Measurements from ENCODE around the gene PARD3B. TPM values are rescaled to one million over a fixed set of nuclear protein-coding genes. Genes with fewer than 3 reads are reported as not detected.
A peak's percentile ranks its signal among the peaks of the same experiment; 100 is the strongest.

The PARD3B gene
- total and polyA plus RNA-seq, 2 of the 4 experiments (the other 2 are of a cell fraction), result 3.3 to 15.6 TPM

DNA sequence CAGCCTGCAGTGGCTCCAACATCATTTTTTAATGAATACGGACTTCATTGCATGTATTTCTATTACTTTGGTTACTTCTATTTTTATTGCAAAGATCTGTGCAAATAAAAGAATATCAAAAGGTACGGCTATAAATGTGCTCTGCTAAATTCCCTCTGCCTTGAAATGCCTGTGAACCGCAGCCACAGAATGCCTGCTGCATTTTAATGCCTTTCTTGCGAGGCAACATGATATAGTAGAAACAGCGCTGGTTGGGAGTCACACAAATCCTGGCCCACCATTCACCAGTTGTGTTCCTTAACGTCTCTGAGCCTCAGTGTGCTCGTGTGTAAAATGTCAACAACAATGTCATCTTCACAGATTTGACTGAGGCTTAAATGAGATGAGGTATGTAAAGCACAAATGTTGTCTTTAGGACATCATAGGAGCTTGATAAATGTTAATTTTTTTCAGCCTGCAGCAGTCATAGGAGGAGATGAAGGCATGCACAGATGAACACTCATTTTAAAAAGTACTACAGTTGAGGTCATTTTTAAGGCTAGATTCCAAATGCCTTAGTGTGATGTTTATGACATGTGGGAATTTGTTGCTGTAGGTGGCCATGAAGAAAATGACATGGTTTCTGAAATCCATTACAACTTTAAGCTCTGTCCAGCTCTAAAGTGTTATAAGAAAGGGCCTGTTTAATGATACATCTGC, 949.4 kb downstream of the PARD3B start:
- Histone ChIP-seq H3K4ac (ENCODE audit: low read depth, low read length) (peak overlapping the region; percentile 20), H4K91ac (ENCODE audit: insufficient read depth, low read depth, low read length) (peak overlapping the region; percentile 40; the same call in 1 of the 2 replicates), H3K18ac (ENCODE audit: low read depth, low read length) (peak overlapping the region; percentile 86), H3K9me1 (ENCODE audit: insufficient read depth, low read length) (peaks cover 8% of the 10 kb centered on the region; the same call in 1 of the 2 replicates), H3K27ac (ENCODE audit: insufficient read depth, low read length) (peak overlapping the region; percentile 73; the same call in 1 of the 2 replicates), H3K9me3 (ENCODE audit: control insufficient read depth, insufficient read depth, low read length) (no peaks in the 10 kb centered on the region), H3K36me3 (ENCODE audit: control insufficient read depth, insufficient read depth, low read length) (no peaks in the 10 kb centered on the region), H2BK20ac (ENCODE audit: low read depth, low read length) (peak overlapping the region; percentile 53; the same call in 1 of the 2 replicates), H3K79me1 (ENCODE audit: low read depth in 1 of 2, low read length in 2 of 2) (no peaks in the 10 kb centered on the region), H2BK5ac (ENCODE audit: low read depth, low read length, poor library complexity, severe bottlenecking) (peak overlapping the region; percentile 85), H4K5ac (ENCODE audit: low read depth, low read length) (peak overlapping the region; percentile 64), H3K4me2 (ENCODE audit: low read depth, low read length) (peak overlapping the region; percentile 66), H2AK5ac (ENCODE audit: low read depth, low read length) (no peak overlapping the region), H2BK15ac (ENCODE audit: low read depth, low read length) (peak overlapping the region; percentile 69; the same call in 1 of the 3 replicates), H3K4me1 (ENCODE audit: control insufficient read depth, insufficient read depth, low read length) (peaks cover 12% of the 10 kb centered on the region), H2BK120ac (ENCODE audit: low read depth, low read length) (peak overlapping the region; percentile 66), H4K20me1 (ENCODE audit: insufficient read depth, low read length) (no peaks in the 10 kb centered on the region), H3K27me3 (ENCODE audit: control insufficient read depth, insufficient read depth, low read length) (no peaks in the 10 kb centered on the region), H3K56ac (ENCODE audit: extremely low read depth, insufficient read depth, low read length) (no peak overlapping the region), H3K4me3 (ENCODE audit: insufficient read depth, low read depth, low read length) (no peak overlapping the region), H2AFZ (replicated peaks; ENCODE audit: low read length, poor library complexity) (no peak overlapping the region), H3K14ac (replicated peaks; ENCODE audit: low read depth, low read length) (peak overlapping the region; percentile 70; the same call in 1 of the 2 replicates), H4K8ac (ENCODE audit: low read depth in 2 of 2, low read length in 2 of 2) (peak overlapping the region in 1 of 2 experiments; percentile 57; a peak in 2 of 4 replicates), H3K9ac (ENCODE audit: low read depth, low read length) (peak overlapping the region; percentile 45), H3K23ac (ENCODE audit: low read depth, low read length) (peak overlapping the region; percentile 5; the same call in 1 of the 2 replicates), H2AK9ac (replicated peaks; ENCODE audit: low read depth, low read length, poor library complexity) (no peak overlapping the region)
- no TSS peak for BruUV-seq (replicated peaks)
- TF ChIP-seq NFE2L2 (IDR thresholded peaks at IDR 0.05; ENCODE audit: low read depth, low read length), result no peak
- no peak for TF ChIP-seq ELK1 (IDR thresholded peaks at IDR 0.05; ENCODE audit: borderline replicate concordance, low read depth, low read length)
- no peak for TF ChIP-seq CTCF (conservative IDR thresholded peaks at IDR 0.05; ENCODE audit: low read depth, low read length)
- TF ChIP-seq MAFK (IDR thresholded peaks at IDR 0.05; ENCODE audit: low read depth, low read length), result no peak
- no peak for TF ChIP-seq SMC3 (IDR thresholded peaks at IDR 0.05; ENCODE audit: low read depth, low read length)
- TF ChIP-seq CHD1 (IDR thresholded peaks at IDR 0.05; ENCODE audit: low read depth, low read length), result no peak
- TF ChIP-seq CEBPB (IDR thresholded peaks at IDR 0.05; ENCODE audit: low read depth, low read length), result no peak
- no peak for TF ChIP-seq RFX5 (IDR thresholded peaks at IDR 0.05; ENCODE audit: low read depth, low read length)
- no peak for TF ChIP-seq BHLHE40 (IDR thresholded peaks at IDR 0.05; ENCODE audit: low read depth, low read length)
- no peak for TF ChIP-seq RCOR1 (IDR thresholded peaks at IDR 0.05; ENCODE audit: insufficient replicate concordance, low read length)
- ChIA-PET POLR2A (ENCODE audit: unreplicated experiment) (no interaction called here), CTCF (no interaction called here)
- in situ Hi-C loops (cut with MboI; ENCODE audit: low sequenced_read_pairs) (no loop called here), dilution Hi-C loops (cut with HindIII; ENCODE audit: low sequenced_read_pairs, unreplicated experiment) (no loop called here), intact Hi-C loops (cut with micrococcal nuclease) (loop anchor here (5.0 kb wide), 1 partner anchor 188 kb away; the partner anchor contains the start of gene NRP2)
- DNase-seq (peak; percentile 73), ATAC-seq (ENCODE audit: low read depth) (peak; percentile 66)
- 31% methylated on average over 2 of the region's 7 CpGs; no CpG with 5 or more reads in 1 of the 2 experiments for WGBS, 2 experiments (ENCODE audit: extremely low coverage in 2 of 2, insufficient read length in 1 of 2)
